ENCODE measurements around the gene FGF6. TPM values are rescaled to one million over a fixed set of nuclear protein-coding genes. Genes with fewer than 3 reads are reported as not detected.
"Not testable (repeated sequence)": the region's sequence is repeated elsewhere in the genome, so short reads cannot be mapped to it uniquely, and the experiment has no call there.

FGF6 gene
- total and polyA plus RNA-seq, 4 donors, result not detected

- TF ChIP-seq FOXA2 (IDR thresholded peaks at IDR 0.05) (no peak), FOXA1 (IDR thresholded peaks at IDR 0.05) (no peak), ZBTB33 (IDR thresholded peaks at IDR 0.05) (no peak)
These were observed 33.1 kb downstream of the FGF6 start (continued) for GRCh38 chr12:4412465-4412864.

GRCh38 chr12:4412056-4412455 is 33.6 kb downstream of the FGF6 start:
- no peak for DNase-seq (ENCODE audit: low spot score)
- Histone ChIP-seq H3K36me3 (ENCODE audit: control insufficient read depth in 4 of 4, insufficient read depth in 3 of 4, low read depth in 1 of 4, low read length in 3 of 4) (no peaks in the 10 kb centered on the region), H3K9me3 (ENCODE audit: control insufficient read depth in 4 of 4, low read length in 3 of 4) (no peaks in the 10 kb centered on the region), H3K4me1 (ENCODE audit: control insufficient read depth in 4 of 4, insufficient read depth in 4 of 4, low read length in 3 of 4) (no peaks in the 10 kb centered on the region), H3K9ac (ENCODE audit: low read depth in 1 of 2, low read length in 2 of 2) (no peak overlapping the region), H3K4me3 (ENCODE audit: low read depth in 1 of 3, low read length in 3 of 3) (no peak overlapping the region), H3K27ac (ENCODE audit: low read depth in 1 of 2, low read length in 2 of 2) (no peak overlapping the region), H3K27me3 (ENCODE audit: control insufficient read depth in 4 of 4, insufficient read depth in 4 of 4, low read length in 3 of 4) (no peaks in the 10 kb centered on the region)
- 77% methylated on average over 3 of the region's 3 CpGs for WGBS
- TF ChIP-seq RAD21 (IDR thresholded peaks at IDR 0.05), result no peak
- no peak for TF ChIP-seq REST (IDR thresholded peaks at IDR 0.05)
- TF ChIP-seq RXRA (IDR thresholded peaks at IDR 0.05), result no peak
- no peak for TF ChIP-seq HNF4G (IDR thresholded peaks at IDR 0.05)

GRCh38 chr12:4407136-4407535 is 38.5 kb downstream of the FGF6 start:
- no peak for TF ChIP-seq ZBTB33 (IDR thresholded peaks at IDR 0.05)
- TF ChIP-seq FOXA2 (IDR thresholded peaks at IDR 0.05), result no peak
- TF ChIP-seq HNF4A (conservative IDR thresholded peaks at IDR 0.05), result no peak
- Histone ChIP-seq H3K4me3 (ENCODE audit: low read depth in 1 of 3, low read length in 3 of 3) (no peak overlapping the region), H3K9ac (ENCODE audit: low read depth in 1 of 2, low read length in 2 of 2) (no peak overlapping the region), H3K36me3 (ENCODE audit: control insufficient read depth in 4 of 4, insufficient read depth in 3 of 4, low read depth in 1 of 4, low read length in 3 of 4) (no peaks in the 10 kb centered on the region), H3K4me1 (ENCODE audit: control insufficient read depth in 4 of 4, insufficient read depth in 4 of 4, low read length in 3 of 4) (no peaks in the 10 kb centered on the region), H3K9me3 (ENCODE audit: control insufficient read depth in 4 of 4, low read length in 3 of 4) (no peaks in the 10 kb centered on the region), H3K27ac (ENCODE audit: low read depth in 1 of 2, low read length in 2 of 2) (no peak overlapping the region), H3K27me3 (ENCODE audit: control insufficient read depth in 4 of 4, insufficient read depth in 4 of 4, low read length in 3 of 4) (no peaks in the 10 kb centered on the region)
- 91% methylated on average over 3 of the region's 3 CpGs for WGBS
- DNase-seq (ENCODE audit: low spot score), result no peak

- H3K4me3 ChIP-seq (ENCODE audit: low read depth in 1 of 3, low read length in 3 of 3); H3K27ac ChIP-seq (ENCODE audit: low read depth in 1 of 2, low read length in 2 of 2); DNase-seq (ENCODE audit: low spot score); H3K9ac ChIP-seq (ENCODE audit: low read depth in 1 of 2, low read length in 2 of 2); H3K4me1 ChIP-seq (ENCODE audit: control insufficient read depth in 4 of 4, insufficient read depth in 4 of 4, low read length in 3 of 4); H3K36me3 ChIP-seq (ENCODE audit: control insufficient read depth in 4 of 4, insufficient read depth in 3 of 4, low read depth in 1 of 4, low read length in 3 of 4); H3K9me3 ChIP-seq (ENCODE audit: control insufficient read depth in 4 of 4, low read length in 3 of 4); H3K27me3 ChIP-seq (ENCODE audit: control insufficient read depth in 4 of 4, insufficient read depth in 4 of 4, low read length in 3 of 4): not testable (repeated sequence)
- 84% methylated on average over 8 of the region's 8 CpGs for WGBS
These were observed 40.6 kb downstream of the FGF6 start for GRCh38 chr12:4404877-4405637.

Data from liver (tissue), 9 donors.